H1 (cell line): Measurements from ENCODE around the gene SUV39H2. TPM values are rescaled to one million over a fixed set of nuclear protein-coding genes. Genes with fewer than 3 reads are reported as not detected.

ENCODE experiments used
- CTCF ChIA-PET: fragments of 300-600 bp; sonication (Branson Sonifier 250); formaldehyde crosslinking; loops from one replicate; lab custom pipeline; 2021; ENCODE audit not compliant: partially characterized antibody; lab: Charles Lee
- POLR2A ChIA-PET: fragments of 300-600 bp; sonication (Branson Sonifier 250); formaldehyde crosslinking; loops from one replicate; lab custom pipeline; 2021; ENCODE audit warnings: inconsistent platforms; ENCODE audit not compliant: partially characterized antibody; lab: Charles Lee
- DNase-seq, 2 experiments: peaks; one replicate each; pipeline versions ENCODE4 v3.0.0 to v3.0.0-alpha.2; 2010 to 2022; ENCODE audit warnings: low spot score in 2 of 2, low read depth in 1 of 2, mixed read lengths in 1 of 2
- FAIRE-seq: peaks from 2 replicates; lab custom pipeline; 2011; peaks lifted over from hg19 to GRCh38; lab: Jason Lieb, UNC
- H2AFZ ChIP-seq: 2 replicates; pipeline ENCODE4 v1.8.1; 2012; ENCODE audit warnings: low read length, inconsistent platforms
- H2AK5ac ChIP-seq: 2 replicates; pipeline ENCODE4 v1.6.1; 2013; ENCODE audit warnings: low read depth, low read length
- H2BK120ac ChIP-seq: replicated peaks from 2 replicates; pipeline ENCODE3; 2013; ENCODE audit warnings: low read depth, low read length, inconsistent platforms
- H2BK12ac ChIP-seq: 2 replicates; pipeline ENCODE4 v1.6.1; 2013; ENCODE audit warnings: low read depth, low read length
- H2BK15ac ChIP-seq: 2 replicates; pipeline ENCODE4 v1.6.1; 2013; ENCODE audit warnings: low read length
- H2BK20ac ChIP-seq: 2 replicates; pipeline ENCODE4 v1.6.1; 2013; ENCODE audit warnings: low read length
- H2BK5ac ChIP-seq: 2 replicates; pipeline ENCODE4 v1.6.1; 2013; ENCODE audit warnings: low read depth, low read length
- H3K14ac ChIP-seq: 2 replicates; pipeline ENCODE4 v1.6.1; 2013; ENCODE audit warnings: inconsistent platforms; ENCODE audit not compliant: insufficient read length
- H3K18ac ChIP-seq: 2 replicates; pipeline ENCODE4 v1.6.1; 2013; ENCODE audit warnings: low read length; ENCODE audit errors: extremely low read depth
- H3K23ac ChIP-seq: 2 replicates; pipeline ENCODE4 v1.6.1; 2013; ENCODE audit warnings: inconsistent platforms; ENCODE audit not compliant: insufficient read length
- H3K23me2 ChIP-seq: 2 replicates; pipeline ENCODE4 v1.6.1; 2013; ENCODE audit warnings: low read depth, low read length
- H3K27ac ChIP-seq: 2 replicates; pipeline ENCODE4 v1.6.1; 2011; ENCODE audit warnings: low read depth, low read length, inconsistent platforms
- H3K27me3 ChIP-seq, 4 experiments: replicated peaks in 1 of 4; 1 replicate in 1 of 4; 2 replicates in 3 of 4; pipeline versions ENCODE4 v1.6.1 to v1.8.1; 2011 to 2013; ENCODE audit warnings: low read length in 3 of 4, mild to moderate bottlenecking in 3 of 4, inconsistent platforms in 2 of 4, mixed read lengths in 2 of 4, moderate library complexity in 1 of 4; ENCODE audit not compliant: control insufficient read depth in 3 of 4, insufficient read depth in 3 of 4; ENCODE audit errors: extremely low read depth in 1 of 4
- H3K36me3 ChIP-seq, 4 experiments: 2 replicates each; pipeline versions ENCODE4 v1.6.1 to v1.8.1; 2011 to 2013; ENCODE audit warnings: mild to moderate bottlenecking in 4 of 4, low read length in 3 of 4, moderate library complexity in 2 of 4, control low read depth in 1 of 4, inconsistent platforms in 1 of 4; ENCODE audit not compliant: insufficient read depth in 4 of 4, control insufficient read depth in 2 of 4
- H3K4ac ChIP-seq: replicated peaks from 2 replicates; pipeline ENCODE3; 2013; ENCODE audit warnings: low read length, low read depth, mixed read lengths, inconsistent platforms; ENCODE audit not compliant: insufficient read length
- H3K4me1 ChIP-seq, 4 experiments: replicated peaks in 1 of 4; 1 replicate in 1 of 4; 2 replicates in 3 of 4; pipeline versions ENCODE4 v1.6.1 to v1.8.1; 2011 to 2013; ENCODE audit warnings: low read length in 3 of 4, inconsistent platforms in 2 of 4, mixed read lengths in 1 of 4; ENCODE audit not compliant: insufficient read depth in 4 of 4, control insufficient read depth in 3 of 4
- H3K4me2 ChIP-seq, 2 experiments: 2 replicates each; pipeline versions ENCODE4 v1.6.1 to v1.8.1; 2011 to 2013; ENCODE audit warnings: low read depth in 2 of 2, low read length in 2 of 2, control low read depth in 1 of 2, inconsistent platforms in 1 of 2, mild to moderate bottlenecking in 1 of 2; ENCODE audit not compliant: insufficient read depth in 1 of 2
- H3K4me3 ChIP-seq, 4 experiments: fragments of 200-600, 300-600 bp in 1 of 4; sonication (generic), shearing (Covaris generic), sonication (Bioruptor Twin) in 1 of 4; 2 replicates each; pipeline versions ENCODE4 v1.5.1 to v1.8.1; 2011 to 2016; ENCODE audit warnings: low read length in 4 of 4, low read depth in 3 of 4, control low read depth in 2 of 4, inconsistent platforms in 2 of 4, mild to moderate bottlenecking in 2 of 4, mixed read lengths in 1 of 4, moderate library complexity in 1 of 4; ENCODE audit not compliant: insufficient read depth in 2 of 4; ENCODE audit errors: extremely low read depth in 1 of 4
- H3K56ac ChIP-seq: replicated peaks from 2 replicates; pipeline ENCODE3; 2013; ENCODE audit warnings: low read depth, mild to moderate bottlenecking, mixed read lengths, low read length, inconsistent platforms; ENCODE audit not compliant: insufficient read length
- H3K79me1 ChIP-seq: 2 replicates; pipeline ENCODE4 v1.6.1; 2013; ENCODE audit warnings: low read depth, low read length, control low read depth
- H3K79me2 ChIP-seq, 2 experiments: 2 replicates each; pipeline versions ENCODE4 v1.6.1 to v1.8.1; 2012 to 2013; ENCODE audit warnings: low read length in 2 of 2, mild to moderate bottlenecking in 2 of 2, inconsistent platforms in 1 of 2; ENCODE audit not compliant: insufficient read depth in 2 of 2, control insufficient read depth in 1 of 2
- H3K9ac ChIP-seq, 4 experiments: replicated peaks in 1 of 4; 1 replicate in 1 of 4; 2 replicates in 3 of 4; pipeline versions ENCODE4 v1.6.1 to v1.8.1; 2011 to 2013; ENCODE audit warnings: low read depth in 3 of 4, low read length in 3 of 4, control low read depth in 2 of 4, mild to moderate bottlenecking in 2 of 4, moderate library complexity in 2 of 4, inconsistent platforms in 1 of 4; ENCODE audit errors: extremely low read depth in 1 of 4
- H3K9me3 ChIP-seq, 2 experiments: 2 replicates each; pipeline versions ENCODE4 v1.6.1 to v1.8.1; 2012 to 2013; ENCODE audit warnings: mild to moderate bottlenecking in 2 of 2, moderate library complexity in 2 of 2, control low read depth in 1 of 2, inconsistent platforms in 1 of 2, low read depth in 1 of 2, low read length in 1 of 2, mixed read lengths in 1 of 2; ENCODE audit not compliant: insufficient read depth in 2 of 2
- H4K20me1 ChIP-seq, 2 experiments: replicated peaks in 1 of 2; 2 replicates each; pipeline versions ENCODE3 to v1.8.1; 2011 to 2013; ENCODE audit warnings: inconsistent platforms in 2 of 2, low read length in 2 of 2, mild to moderate bottlenecking in 1 of 2; ENCODE audit not compliant: insufficient read depth in 2 of 2, control insufficient read depth in 1 of 2
- H4K5ac ChIP-seq: 2 replicates; pipeline ENCODE4 v1.6.1; 2013; ENCODE audit warnings: low read length, low read depth, mixed read lengths, inconsistent platforms; ENCODE audit not compliant: insufficient read length
- H4K8ac ChIP-seq: 2 replicates; pipeline ENCODE4 v1.8.0; 2013; ENCODE audit warnings: mild to moderate bottlenecking, moderate library complexity, low read length, inconsistent platforms; ENCODE audit not compliant: insufficient read depth; ENCODE audit errors: extremely low read depth
- H4K91ac ChIP-seq: replicated peaks from 2 replicates; pipeline ENCODE3; 2013; ENCODE audit warnings: low read length, mixed read lengths, inconsistent platforms; ENCODE audit not compliant: insufficient read length
- POLR2A ChIP-seq, 2 experiments: IDR thresholded peaks; 1 replicate in 1 of 2; 2 replicates in 1 of 2; pipeline ENCODE4 v1.6.1; 2011; ENCODE audit warnings: low read depth in 2 of 2, low read length in 2 of 2, mild to moderate bottlenecking in 2 of 2; ENCODE audit errors: control extremely low read depth in 1 of 2
- SP4 ChIP-seq: IDR thresholded peaks from 2 replicates; pipeline ENCODE4 v1.6.1; 2012; ENCODE audit warnings: low read length, inconsistent platforms
- WGBS, 2 experiments: shearing (Covaris generic) in 1 of 2; methylation state at CpG; one replicate each; pipeline versions ENCODE4 v1.1.6 to v1.1.7; 2013 to 2015; ENCODE audit warnings: low lambda C conversion rate in 2 of 2, mixed read lengths in 2 of 2, inconsistent platforms in 1 of 2, low coverage in 1 of 2, missing lambda C conversion rate in 1 of 2; ENCODE audit not compliant: insufficient replicate concordance in 2 of 2, insufficient coverage in 1 of 2, insufficient read length in 1 of 2; ENCODE audit errors: extremely low coverage in 1 of 2, missing lambda C conversion rate in 1 of 2; 5-methylcytosine and 5-hydroxymethylcytosine counted together
- polyA plus RNA-seq, 7 experiments: library from polyadenylated mRNA; depleted of rRNA in 3 of 7; stranded (reverse) in 5 of 7; unstranded in 2 of 7; fragments of >200 nt in 5 of 7; fragments of 200-250 nt in 2 of 7; gene quantifications; 1 replicate in 5 of 7; 2 replicates in 1 of 7; 4 replicates in 1 of 7; pipeline versions ENCODE4 v1.2.1 to v1.2.3, GENCODE V29; 2011 to 2013; ENCODE audit warnings: missing spikeins in 2 of 7, mixed read lengths in 2 of 7
- total RNA-seq: library from RNA; stranded (reverse); fragmentation: NEBNext Ultra II Directional; extraction: Animal tissue kit (Norgen Biotek cat#: 25700); gene quantifications from 2 replicates; pipeline ENCODE4 v1.2.1, GENCODE V29; 2021

Gene SUV39H2
- total and polyA plus RNA-seq, 2 of the 8 experiments (the other 6 are each of a cell fraction or from before 2014, with no cell fraction given), result 19.4 to 62.3 TPM

- Histone ChIP-seq H3K4ac (no peak overlapping the region), H3K79me1 (no peaks in the 10 kb centered on the region), H3K9ac (no peak overlapping the region), H2AFZ (no peak overlapping the region), H3K27ac (no peak overlapping the region), H2BK15ac (no peak overlapping the region), H3K4me1 (no peaks in the 10 kb centered on the region), H3K36me3 (peaks cover 0 to 87% (median 47%) of the 10 kb centered on the region in 4 experiments; a peak in 7 of 8 replicates), H3K9me3 (peaks cover 3 to 5% of the 10 kb centered on the region in 2 experiments; a peak in 2 of 4 replicates), H2BK12ac (no peak overlapping the region), H2BK5ac (no peak overlapping the region), H3K4me3 (no peak overlapping the region), H3K27me3 (no peaks in the 10 kb centered on the region), H3K14ac (no peak overlapping the region), H3K23me2 (no peaks in the 10 kb centered on the region), H4K5ac (no peak overlapping the region), H3K79me2 (no peaks in the 10 kb centered on the region), H3K18ac (no peak overlapping the region), H4K91ac (no peak overlapping the region), H3K56ac (no peak overlapping the region), H2BK120ac (no peak overlapping the region), H4K20me1 (no peaks in the 10 kb centered on the region), H2AK5ac (no peak overlapping the region), H2BK20ac (no peak overlapping the region), H4K8ac (no peak overlapping the region), H3K23ac (no peak overlapping the region), H3K4me2 (no peak overlapping the region)
- ChIA-PET CTCF (interaction anchor here (1.1 kb wide), 1 partner anchor 18 kb away, joined by 3 read pairs; no protein-coding TSS in a partner anchor), POLR2A (interaction anchor here (0.6 kb wide), 1 partner anchor 108 kb away, joined by 3 read pairs; no protein-coding TSS in a partner anchor)
- DNase-seq, result no peak
- TF ChIP-seq SP4, result no peak
- TF ChIP-seq POLR2A (IDR thresholded peaks at IDR 0.05; ENCODE audit: control extremely low read depth in 1 of 2, low read depth in 2 of 2, low read length in 2 of 2), result 0 out of 3 replicates have a peak, but pooled peaks of 1 of the 2 experiments have one; percentile 27
- no peak for FAIRE-seq
- WGBS, 2 experiments, result 95% methylated on average over 2 of the region's 2 CpGs; no CpG with 5 or more reads in 1 of the 2 experiments
Observed at GRCh38 chr10:14906765-14907164, 28.1 kb downstream of the SUV39H2 start.
